Measurements from ENCODE around the gene DISC1.

DISC1 gene

DNA sequence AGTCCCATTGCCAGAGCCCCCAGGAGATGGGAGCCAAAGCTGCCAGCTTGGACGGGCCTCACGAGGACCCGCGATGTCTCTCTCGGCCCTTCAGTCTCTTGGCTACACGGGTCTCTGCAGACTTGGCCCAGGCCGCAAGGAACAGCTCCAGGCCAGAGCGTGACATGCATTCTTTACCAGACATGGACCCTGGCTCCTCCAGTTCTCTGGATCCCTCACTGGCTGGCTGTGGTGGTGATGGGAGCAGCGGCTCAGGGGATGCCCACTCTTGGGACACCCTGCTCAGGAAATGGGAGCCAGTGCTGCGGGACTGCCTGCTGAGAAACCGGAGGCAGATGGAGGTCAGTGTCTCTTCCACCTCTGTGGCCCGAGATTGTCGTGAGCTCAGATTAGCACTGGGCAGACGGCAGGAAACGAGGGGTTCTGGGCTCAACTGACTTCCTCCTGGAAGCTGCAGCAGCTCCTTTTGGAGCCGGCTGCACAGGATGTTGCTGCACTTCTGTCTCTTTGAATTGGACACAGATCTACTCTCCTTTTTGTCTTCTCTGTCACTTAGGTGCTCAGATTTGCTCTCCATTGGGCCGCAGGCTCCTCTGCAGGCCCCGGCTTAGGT, 68.0 kb downstream of the DISC1 start:
- DNase-seq: peak in 4 of 58 donors; percentile 24 to 52 (median 37)

DNA sequence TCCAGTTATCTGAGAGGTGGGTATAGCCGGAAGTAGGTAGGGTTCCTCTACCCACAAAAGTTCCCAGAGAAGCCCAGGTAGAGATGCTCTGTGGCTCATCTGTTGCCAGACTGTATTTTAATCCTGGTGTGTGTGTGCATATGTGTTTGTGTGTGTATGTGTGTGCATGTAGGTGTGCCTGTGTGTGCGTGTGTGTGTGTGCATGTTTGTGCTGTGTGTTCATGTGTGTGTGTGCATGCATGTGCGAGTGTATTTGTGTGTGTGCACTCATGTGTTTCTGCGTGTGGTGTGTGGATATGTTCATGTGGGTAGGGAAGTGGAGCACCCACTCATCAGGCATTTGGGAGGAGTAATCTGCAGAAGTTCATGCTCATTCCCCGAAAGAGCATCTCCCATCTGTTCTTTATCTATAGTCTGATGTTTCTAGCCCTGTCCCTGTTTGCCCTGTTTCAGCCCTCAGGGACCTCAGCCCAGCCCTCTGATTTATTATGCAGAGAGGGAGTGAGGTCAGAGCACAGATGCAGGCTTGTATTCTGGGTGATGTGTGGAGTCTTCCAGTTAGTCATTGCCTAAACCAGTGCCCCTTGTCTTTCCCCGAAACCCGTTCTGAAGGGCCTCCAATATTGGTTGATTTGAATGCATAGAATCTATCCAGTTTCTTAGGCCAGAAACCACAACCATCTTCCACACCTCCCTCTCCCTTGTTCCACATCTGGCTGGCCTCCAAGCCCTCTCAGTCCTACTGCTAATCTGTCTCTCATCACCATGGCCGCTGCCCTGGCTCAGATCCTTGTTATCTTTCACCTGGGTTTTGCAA, 69.1 kb downstream of the DISC1 start:
- peak in 16 of 58 donors; percentile 3 to 69 (median 36) for DNase-seq

DNA sequence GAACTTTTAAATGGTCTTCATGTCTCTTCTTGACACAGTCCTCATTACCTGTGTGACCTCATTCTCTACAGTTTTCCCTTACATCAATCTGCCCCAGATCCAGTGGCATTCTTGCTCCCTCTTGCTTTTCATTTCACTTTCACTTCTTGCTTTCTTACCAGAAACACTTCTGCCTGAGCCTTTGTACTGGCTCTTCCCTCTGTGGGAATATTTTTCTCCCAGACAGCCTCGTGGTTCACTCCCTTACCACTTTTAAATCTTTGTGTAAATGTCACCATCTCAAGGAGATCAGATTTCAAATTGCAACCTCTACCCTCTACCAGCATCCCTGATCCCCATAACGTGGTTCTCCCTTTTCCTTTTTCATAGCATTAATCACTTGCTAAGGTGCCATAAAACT, 73.2 kb downstream of the DISC1 start:
- DNase-seq: no peak

DNA sequence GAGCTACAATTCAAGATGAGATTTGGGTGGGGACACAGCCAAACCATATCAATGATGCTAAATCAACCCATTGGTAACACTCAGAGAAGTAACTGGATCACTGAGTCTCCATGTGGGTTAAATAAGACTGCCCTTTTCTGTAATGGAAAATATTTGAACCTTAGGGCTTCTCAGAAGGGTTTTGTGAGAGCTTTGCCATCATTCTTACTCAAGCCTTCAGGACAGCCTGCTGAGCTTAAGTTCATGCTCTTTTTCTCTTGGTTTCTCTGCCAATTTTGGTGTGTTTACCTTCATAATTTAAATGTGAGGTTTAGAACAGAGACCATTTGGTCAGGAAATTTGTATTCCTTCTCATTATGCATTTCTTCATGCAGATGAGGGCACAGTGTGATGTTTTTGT, 74.7 kb downstream of the DISC1 start:
- DNase-seq: no peak

DNA sequence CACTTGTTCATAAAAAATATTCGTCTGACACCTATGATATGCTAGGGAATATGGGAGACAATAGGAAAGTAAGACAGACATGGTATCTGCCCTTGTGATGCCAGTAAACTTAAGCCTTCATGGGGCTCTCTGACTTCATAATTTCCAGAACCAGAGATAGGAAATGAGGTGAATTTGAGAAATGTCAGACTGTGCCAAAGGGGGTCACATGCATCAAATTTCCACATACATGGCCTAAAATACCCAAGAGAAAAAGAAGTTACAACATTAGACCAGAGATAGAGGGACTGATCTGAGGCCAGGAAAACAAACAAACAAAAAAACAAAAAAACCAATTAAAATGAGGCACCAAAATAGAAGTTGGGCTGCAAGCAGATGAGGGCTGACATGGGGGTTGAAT, 75.7 kb downstream of the DISC1 start:
- no peak for DNase-seq

DNA sequence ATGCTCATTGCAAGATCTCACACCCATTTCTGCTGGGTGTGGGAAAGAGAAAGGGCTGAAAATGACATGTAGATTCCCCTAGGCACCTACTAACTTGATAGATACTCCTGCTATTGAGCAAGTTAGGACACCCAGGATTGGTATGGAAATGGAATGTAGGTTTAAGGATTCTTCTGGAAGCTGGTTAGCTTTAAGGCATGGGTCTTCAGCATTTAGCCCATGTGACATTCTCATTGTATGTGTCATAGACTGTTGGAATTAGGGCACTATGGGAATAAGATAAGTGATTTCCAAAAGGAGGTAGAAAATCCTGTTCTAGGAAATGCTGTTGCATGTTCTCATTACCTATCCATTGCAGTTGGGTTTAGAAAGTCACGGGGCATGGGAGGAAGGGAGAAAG, 76.2 kb downstream of the DISC1 start:
- DNase-seq: no peak

DNA sequence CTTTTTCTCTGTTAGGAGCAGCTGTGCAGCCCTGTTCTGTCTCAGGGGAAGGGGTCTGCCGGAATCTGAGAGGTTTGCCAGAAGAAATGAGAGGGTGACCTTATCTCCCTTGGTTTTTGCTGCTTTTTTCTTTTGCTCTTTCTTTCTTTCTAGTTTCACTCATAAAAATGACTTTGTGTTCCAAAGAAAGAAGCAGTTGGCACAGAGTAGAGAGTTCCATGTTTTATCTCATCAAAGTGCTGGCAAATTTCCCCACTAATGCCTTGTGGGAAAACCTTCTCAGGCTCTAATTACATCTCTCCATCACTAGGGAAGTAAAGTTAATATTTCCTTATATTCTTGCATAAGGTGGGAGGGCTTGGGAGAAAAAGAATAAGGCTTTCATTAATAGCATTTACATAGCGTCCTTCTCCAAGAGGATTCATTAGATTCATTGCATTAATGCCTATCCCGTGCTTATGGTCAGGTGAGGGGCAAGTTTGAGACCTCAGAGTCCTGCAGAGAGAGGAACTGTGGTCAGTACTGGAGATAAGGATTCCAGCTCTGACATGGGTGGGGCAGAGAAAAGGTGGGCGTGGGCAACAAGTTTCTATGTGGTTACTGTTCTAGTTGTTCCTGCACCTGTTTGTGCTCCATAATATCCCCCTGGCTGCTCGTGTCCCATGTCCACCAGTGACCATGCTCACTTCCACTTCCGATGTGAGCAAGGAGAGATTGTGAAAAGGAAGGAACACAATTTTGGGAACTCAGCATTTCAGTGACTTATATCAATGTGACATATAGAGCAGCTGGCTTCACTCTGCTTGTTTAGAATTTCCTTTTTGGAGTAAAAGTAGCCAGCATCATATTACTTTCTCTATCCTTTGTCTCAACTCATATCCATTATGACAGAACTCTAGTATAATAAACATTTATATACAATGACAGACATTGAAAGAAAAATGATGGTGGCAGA, 79.5 kb downstream of the DISC1 start:
- DNase-seq: no peak

DNA sequence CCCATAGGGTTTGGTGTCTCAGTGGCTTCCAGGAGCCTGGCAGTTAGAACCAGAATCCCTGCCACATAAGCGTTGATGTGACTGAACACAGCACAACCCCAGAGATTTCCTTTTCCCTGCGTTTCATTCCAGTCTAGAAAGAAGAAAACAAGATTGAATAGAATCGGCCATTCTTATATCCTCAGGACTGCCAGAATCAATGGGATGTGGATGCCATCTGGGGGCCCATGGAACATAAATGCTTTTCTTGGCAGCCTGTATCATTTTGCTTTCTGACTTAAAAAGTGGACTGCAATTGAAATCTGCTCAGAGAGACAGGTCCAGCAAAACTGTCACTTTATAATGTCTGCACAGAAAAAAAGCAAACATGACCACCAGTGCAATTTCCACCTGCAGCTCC, 80.3 kb downstream of the DISC1 start:
- DNase-seq: no peak

DNA sequence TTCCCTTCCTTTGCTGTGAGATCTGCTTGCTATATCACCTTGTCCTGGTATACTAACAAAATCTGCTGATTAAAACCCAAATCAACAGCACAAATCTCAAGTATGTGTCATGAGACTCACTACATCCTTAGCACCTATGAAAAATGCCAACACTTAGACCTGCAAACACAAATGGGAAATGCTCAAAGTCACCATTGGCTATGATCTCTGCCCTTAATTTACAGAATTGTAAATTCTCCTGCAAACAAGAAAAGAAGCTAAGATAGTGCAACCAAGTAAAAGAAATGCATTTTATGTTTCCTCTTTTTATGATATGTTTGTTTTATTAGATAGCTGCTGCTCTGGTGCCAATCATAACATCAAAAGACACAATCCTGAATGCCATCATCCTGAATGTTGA, 80.8 kb downstream of the DISC1 start:
- no peak for DNase-seq

DNA sequence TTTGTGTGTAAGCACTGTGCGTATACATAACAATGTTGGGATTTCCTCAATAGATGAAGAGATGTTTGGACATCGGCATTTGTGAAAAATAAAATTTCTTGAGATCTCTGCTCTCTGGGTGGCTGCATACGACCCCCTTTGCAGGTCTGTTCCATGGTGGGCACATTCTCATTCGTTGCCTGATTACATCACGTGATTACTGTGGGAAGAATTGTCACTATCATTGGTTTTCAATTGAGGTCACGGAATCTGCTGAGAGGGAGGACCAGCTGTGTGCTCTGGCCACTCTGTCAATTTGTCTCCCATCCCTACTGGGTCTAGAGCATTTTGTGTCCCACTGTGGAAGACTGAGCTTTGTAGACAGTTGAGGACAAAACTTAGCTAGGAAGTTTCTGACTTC, 81.8 kb downstream of the DISC1 start:
- DNase-seq: no peak

DNA sequence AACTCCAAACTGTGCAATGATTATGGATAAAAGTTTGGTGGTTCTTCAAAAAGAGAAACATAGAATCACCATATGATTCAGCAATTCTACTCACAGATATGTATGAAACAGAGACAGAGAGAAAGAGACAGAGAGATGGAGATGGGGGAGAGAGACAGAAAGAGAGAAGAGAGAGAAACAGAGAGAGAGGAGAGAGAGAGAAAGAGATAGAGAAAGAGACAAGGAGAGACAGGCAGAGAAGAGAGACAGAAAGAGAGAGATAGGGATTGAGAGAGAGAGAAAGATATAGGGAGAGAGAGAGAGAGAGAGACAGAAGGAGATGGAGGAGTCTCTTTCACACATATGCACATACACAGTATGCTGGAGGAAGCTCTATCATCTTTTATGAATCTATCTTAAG, 87.8 kb downstream of the DISC1 start:
- no peak for DNase-seq

DNA sequence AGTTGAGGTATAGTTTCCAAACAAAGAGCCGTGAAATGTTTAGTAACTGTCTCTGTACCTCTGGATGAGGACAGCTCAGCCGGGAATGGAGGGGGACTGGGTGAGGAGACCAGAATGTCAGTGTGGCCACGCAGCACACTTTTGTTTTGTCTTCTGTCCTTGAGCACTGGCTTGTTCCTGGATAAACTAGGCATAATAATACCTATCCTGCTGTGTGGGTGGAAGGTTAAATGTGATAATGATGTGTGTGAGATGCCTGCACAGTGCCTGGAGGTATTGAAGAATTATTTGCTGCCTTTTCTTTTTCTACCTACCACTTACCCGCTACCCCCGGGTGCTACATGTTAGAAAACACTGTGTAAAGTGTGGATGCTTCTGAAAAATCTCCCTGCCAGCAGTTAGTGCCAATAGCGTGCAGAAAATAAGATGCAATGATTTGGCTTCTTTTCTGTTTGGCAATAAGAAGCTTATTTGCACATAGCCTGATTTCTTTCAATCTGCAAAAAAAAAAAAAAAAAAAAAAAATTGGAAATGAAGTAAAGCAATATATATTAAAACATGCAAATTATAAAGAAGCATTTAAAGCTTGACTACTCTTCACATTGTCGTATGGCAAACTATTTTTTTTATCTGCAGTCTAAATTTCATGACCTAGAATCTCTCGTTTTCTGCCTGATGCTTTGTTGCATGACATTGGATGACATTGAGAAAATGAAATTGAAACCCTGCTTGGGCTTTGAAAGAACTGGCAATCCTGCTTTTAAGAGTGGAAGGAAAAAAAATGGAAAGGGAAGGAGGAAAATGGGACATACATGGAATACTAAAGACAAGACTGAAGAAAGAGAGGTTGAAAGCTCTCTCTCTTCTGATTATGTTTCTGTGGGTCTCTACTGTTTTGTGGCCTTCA, 89.5 kb downstream of the DISC1 start:
- no peak for DNase-seq

DNA sequence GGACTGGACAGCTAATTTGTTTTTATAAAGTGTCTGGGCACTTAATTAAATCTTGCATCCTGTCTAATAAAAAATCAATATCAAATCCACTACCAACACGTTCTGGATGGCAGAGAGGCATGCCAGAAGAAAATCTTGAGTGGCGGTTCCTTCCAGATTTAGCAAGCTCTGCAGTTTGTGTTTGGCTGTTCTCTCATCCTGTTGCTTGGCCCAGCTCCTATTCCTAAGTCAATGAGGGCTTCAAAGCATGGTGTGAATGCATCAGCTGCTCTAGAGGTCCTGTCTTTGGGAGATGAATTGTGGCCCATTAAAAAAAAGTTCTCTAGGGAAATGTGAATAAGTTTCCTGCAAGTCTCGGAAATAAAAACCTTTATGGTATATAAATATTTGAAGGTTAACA, 90.3 kb downstream of the DISC1 start:
- DNase-seq: no peak

DNA sequence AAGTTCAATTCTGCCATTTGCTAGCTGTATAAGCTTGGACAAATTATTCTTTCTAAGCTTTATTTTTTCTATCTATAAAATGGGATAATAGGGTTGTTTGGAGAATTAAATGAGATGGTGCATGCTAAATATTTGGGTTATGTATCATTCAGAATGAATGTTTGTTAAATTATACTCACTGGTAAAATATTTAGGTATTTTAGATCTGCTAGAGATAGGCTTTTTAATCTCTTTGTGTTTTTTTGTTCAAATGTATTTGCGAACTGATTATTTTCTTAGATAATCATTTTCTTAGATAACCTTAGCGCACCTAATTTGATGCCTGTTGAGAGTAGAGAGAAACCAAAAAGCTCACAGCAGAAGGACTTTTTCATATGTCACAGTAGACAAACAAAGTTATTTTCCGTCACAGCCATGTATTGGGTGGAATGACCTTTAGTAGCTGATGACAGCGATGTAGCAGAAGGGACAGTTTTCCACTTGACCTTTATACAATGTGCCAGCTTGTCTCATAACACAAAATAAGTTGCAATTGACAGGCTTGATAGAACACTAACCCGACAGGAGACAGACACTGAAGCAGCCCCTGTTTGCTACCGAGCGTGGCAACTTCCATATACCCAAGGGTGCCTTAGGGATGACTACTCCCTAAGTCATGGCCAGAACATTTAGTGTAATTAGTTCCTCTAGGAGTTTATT, 93.0 kb downstream of the DISC1 start:
- DNase-seq: no peak

DNA sequence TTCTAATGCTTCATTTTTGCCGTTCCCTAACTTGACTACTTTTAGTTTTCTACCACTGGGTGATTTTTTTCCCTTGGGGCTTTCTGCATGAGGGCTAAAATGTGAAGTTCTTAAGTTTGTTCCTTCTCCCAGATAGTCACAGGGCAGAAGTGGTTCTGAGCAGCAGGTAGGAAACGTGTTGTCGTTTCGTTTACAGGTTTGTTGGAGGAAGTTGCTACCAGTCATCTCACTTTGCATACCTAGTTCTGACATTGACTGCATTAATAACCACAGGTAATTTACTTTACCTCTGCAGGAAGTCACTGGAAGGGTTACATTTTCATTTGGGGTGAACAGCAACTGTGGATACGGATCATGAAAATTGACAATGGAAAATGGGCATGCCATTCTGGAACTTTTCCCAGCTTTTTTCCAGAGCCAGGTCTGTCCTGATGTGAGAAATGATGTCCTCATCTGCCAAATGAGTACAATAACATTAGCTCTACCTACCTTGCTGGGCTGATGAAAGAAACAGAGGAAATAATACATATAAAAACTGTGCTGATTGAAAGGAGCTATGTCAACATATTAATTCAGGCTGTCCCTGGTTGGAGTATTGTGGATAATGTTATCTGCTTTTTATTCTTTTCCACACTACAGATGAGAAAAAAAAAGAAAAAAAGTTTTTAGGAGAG, 94.2 kb downstream of the DISC1 start:
- no peak for DNase-seq

DNA sequence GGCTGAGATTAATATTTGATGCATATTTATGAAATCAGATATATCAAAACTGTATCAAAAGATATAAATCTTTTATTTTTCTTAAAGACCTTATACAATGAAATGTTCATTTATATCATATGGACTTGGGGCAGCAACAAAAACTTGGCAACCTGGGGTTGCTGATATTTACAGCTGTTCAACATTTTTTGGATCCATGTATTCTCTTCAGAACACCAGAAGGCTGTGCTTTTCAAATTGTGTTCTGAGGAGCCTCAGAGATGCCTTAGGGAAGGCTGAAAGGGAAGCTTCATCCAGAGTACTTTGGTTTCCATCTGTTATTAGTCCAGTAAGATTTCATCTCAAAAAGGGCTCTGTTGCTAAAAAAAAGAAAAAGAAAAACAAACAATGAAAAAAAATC, 94.8 kb downstream of the DISC1 start:
- no peak for DNase-seq

DNA sequence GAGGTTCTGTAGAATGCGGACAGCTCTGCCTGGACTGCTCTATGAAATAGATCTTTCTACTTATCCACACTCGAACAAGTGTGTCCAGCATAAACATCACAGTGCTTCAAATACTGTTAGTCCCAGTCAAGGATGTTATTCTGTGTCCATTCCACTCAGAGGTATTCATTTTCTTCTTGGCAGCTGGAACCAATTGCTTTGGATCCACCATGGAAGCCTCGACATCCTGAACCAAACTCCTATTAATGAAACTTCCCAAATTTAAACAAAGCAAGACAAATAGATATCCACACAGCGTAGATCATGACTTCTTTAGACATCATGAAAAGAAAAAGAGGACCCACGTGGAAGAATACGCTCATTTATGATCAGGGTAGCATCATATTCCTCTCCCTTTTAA, 95.8 kb downstream of the DISC1 start:
- DNase-seq: no peak

DNA sequence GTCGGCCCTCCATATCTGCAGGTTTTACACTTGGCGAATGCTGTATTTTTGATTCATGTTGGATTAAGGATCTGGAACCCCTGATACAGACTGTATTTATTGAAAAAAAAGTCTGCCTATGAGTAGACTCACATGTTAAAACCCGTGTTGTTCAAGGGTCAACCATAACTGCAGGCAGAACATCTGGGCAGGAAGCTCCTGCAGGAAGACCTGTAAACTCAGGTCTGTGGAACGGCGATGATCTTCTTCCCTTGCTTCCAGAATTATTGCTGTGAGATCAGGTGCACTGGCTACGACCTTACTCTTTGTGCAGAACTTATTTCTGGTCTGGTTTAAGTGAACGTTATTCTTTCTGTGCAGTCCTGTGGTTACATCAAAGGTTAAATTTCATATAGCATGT, 96.6 kb downstream of the DISC1 start:
- no peak for DNase-seq

DNA sequence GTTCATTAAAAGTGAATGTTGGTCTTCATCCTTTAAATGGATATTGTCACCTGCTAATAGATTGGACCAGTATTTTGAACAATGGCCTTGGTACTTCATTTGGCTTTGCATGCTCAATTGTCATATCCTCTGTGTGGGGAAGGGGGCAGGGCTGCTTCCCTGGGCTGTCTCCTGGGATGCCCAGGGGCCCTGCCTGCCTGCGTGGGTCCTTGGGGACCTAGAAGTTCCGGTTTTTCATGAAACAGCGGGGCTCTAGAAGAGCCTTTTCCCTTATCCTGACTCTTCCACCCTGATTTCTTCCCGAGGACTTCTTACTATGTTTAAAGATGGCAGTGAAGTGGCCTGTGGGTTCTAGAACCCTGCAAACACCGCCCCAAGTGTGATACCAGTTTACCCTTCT, 97.5 kb downstream of the DISC1 start:
- DNase-seq: no peak
